OCI-LY3 (cell line): ENCODE results near the gene FBXO24.

Experiments
- H2AFZ ChIP-seq: fragments of 200-600, 300-600 bp; shearing (Covaris generic); 2 replicates; pipeline ENCODE4 v1.6.0; 2014; ENCODE audit warnings: antibody characterized with exemption, low read depth, low read length
- H3K27ac ChIP-seq: fragments of 200-600, 300-600 bp; sonication (generic); 2 replicates; pipeline ENCODE4 v1.5.1; 2014; ENCODE audit warnings: mild to moderate bottlenecking, low read length, moderate library complexity, mixed read lengths
- H3K27me3 ChIP-seq: fragments of 200-600, 300-600 bp; sonication (generic); 2 replicates; pipeline ENCODE4 v1.6.1; 2014; ENCODE audit warnings: low read depth, low read length, mixed read lengths
- H3K36me3 ChIP-seq: fragments of 200-600, 300-600 bp; sonication (generic); replicated peaks from 2 replicates; pipeline ENCODE3; 2014; ENCODE audit warnings: low read depth, low read length, mixed read lengths
- H3K4me1 ChIP-seq: fragments of 300-600, 200-600 bp; sonication (generic); 2 replicates; pipeline ENCODE4 v1.6.1; 2014; ENCODE audit warnings: low read length, mixed read lengths
- H3K4me2 ChIP-seq: fragments of 200-600, 300-600 bp; sonication (generic); 2 replicates; pipeline ENCODE4 v1.6.1; 2014; ENCODE audit warnings: low read length, mixed read lengths
- H3K4me3 ChIP-seq: fragments of 300-600, 200-600 bp; sonication (generic); 2 replicates; pipeline ENCODE4 v1.5.1; 2014; ENCODE audit warnings: antibody characterized with exemption, mild to moderate bottlenecking, low read length, moderate library complexity
- H3K79me2 ChIP-seq: fragments of 300-600, 200-600 bp; shearing (Covaris generic); 2 replicates; pipeline ENCODE4 v1.6.1; 2014; ENCODE audit warnings: mild to moderate bottlenecking, low read length, mixed read lengths
- H3K9ac ChIP-seq: fragments of 300-600, 200-600 bp; shearing (Covaris generic); 2 replicates; pipeline ENCODE4 v1.6.0; 2014; ENCODE audit warnings: mild to moderate bottlenecking, low read length, moderate library complexity
- H3K9me3 ChIP-seq: fragments of 200-600, 300-600 bp; shearing (Covaris generic); 2 replicates; pipeline ENCODE4 v1.6.1; 2014; ENCODE audit warnings: low read length, mixed read lengths; ENCODE audit not compliant: insufficient read depth
- H4K20me1 ChIP-seq: fragments of 200-600, 300-600 bp; sonication (generic); 2 replicates; pipeline ENCODE4 v1.6.1; 2016; ENCODE audit warnings: low read length, mixed read lengths; ENCODE audit not compliant: insufficient read depth
- CTCF ChIP-seq: fragments of 200-600, 300-600 bp; sonication (generic); IDR thresholded peaks from 2 replicates; pipeline ENCODE4 v1.5.1; 2014; ENCODE audit warnings: antibody characterized with exemption, low read length, low read depth
- EZH2phosphoT487 ChIP-seq: fragments of 200-600 bp; shearing (Covaris generic); IDR thresholded peaks from 2 replicates; pipeline ENCODE4 v1.6.1; 2018; ENCODE audit warnings: antibody characterized with exemption, mixed run types, low read depth

FBXO24 gene

GRCh38 chr7:100553032-100553431 is 33.1 kb upstream of the FBXO24 start:
- Histone ChIP-seq H3K4me2 (no peak overlapping the region), H3K27me3 (no peaks in the 10 kb centered on the region), H3K9me3 (no peaks in the 10 kb centered on the region), H3K36me3 (peaks cover 33% of the 10 kb centered on the region), H3K9ac (no peak overlapping the region), H3K27ac (no peak overlapping the region), H2AFZ (no peak overlapping the region), H3K4me1 (peaks cover 23% of the 10 kb centered on the region), H3K79me2 (peaks cover 6% of the 10 kb centered on the region), H3K4me3 (no peak overlapping the region), H4K20me1 (no peaks in the 10 kb centered on the region)
- no peak for TF ChIP-seq EZH2phosphoT487
- TF ChIP-seq CTCF, result no peak

- H3K9me3 ChIP-seq, result no peaks in the 10 kb centered on the region
- H3K4me1 ChIP-seq, result peaks cover 4% of the 10 kb centered on the region; the same call in 1 of the 2 replicates
- no peaks in the 10 kb centered on the region for H4K20me1 ChIP-seq
- no peaks in the 10 kb centered on the region for H3K79me2 ChIP-seq
- H2AFZ ChIP-seq, result no peak overlapping the region
- H3K4me2 ChIP-seq, result no peak overlapping the region
- no peak overlapping the region for H3K9ac ChIP-seq
- H3K27me3 ChIP-seq, result no peaks in the 10 kb centered on the region
- H3K27ac ChIP-seq, result no peak overlapping the region
- TF ChIP-seq EZH2phosphoT487 (no peak), CTCF (no peak)
- H3K4me3 ChIP-seq, result no peak overlapping the region
- H3K36me3 ChIP-seq, result peaks cover 24% of the 10 kb centered on the region
Observed at GRCh38 chr7:100555701-100556100, 30.4 kb upstream of the FBXO24 start.

GRCh38 chr7:100556541-100556940 is 29.6 kb upstream of the FBXO24 start:
- H3K27ac ChIP-seq, result no peak overlapping the region

GRCh38 chr7:100559127-100559526 is 27.0 kb upstream of the FBXO24 start:
- H3K4me1 ChIP-seq, result peaks cover 4% of the 10 kb centered on the region; the same call in 1 of the 2 replicates
- H3K36me3 ChIP-seq, result peaks cover 12% of the 10 kb centered on the region
- TF ChIP-seq CTCF, result no peak
- TF ChIP-seq EZH2phosphoT487, result no peak
- H3K4me3 ChIP-seq, result no peak overlapping the region
- no peaks in the 10 kb centered on the region for H3K9me3 ChIP-seq
- H2AFZ ChIP-seq, result no peak overlapping the region
- no peak overlapping the region for H3K9ac ChIP-seq
- H3K27me3 ChIP-seq, result no peaks in the 10 kb centered on the region
- no peaks in the 10 kb centered on the region for H3K79me2 ChIP-seq
- H3K27ac ChIP-seq, result no peak overlapping the region
- no peaks in the 10 kb centered on the region for H4K20me1 ChIP-seq
- no peak overlapping the region for H3K4me2 ChIP-seq

More at GRCh38 chr7:100556541-100556940, 29.6 kb upstream of the FBXO24 start:
- Histone ChIP-seq H3K9me3 (no peaks in the 10 kb centered on the region), H3K79me2 (no peaks in the 10 kb centered on the region), H2AFZ (no peak overlapping the region), H3K4me3 (no peak overlapping the region), H3K9ac (no peak overlapping the region), H3K27me3 (no peaks in the 10 kb centered on the region), H3K4me1 (peaks cover 4% of the 10 kb centered on the region; the same call in 1 of the 2 replicates), H3K36me3 (peaks cover 27% of the 10 kb centered on the region), H4K20me1 (no peaks in the 10 kb centered on the region), H3K4me2 (no peak overlapping the region)
- TF ChIP-seq EZH2phosphoT487 (no peak), CTCF (no peak)
